ENCODE results near the gene RHBDL3. TPM values are rescaled to one million over a fixed set of nuclear protein-coding genes. Genes with fewer than 3 reads are reported as not detected.

RHBDL3 gene
- polyA plus RNA-seq (2011; rRNA removed) = 2.0 and 3.1 TPM in 2 replicates
- polyA plus RNA-seq (2012; cell fraction: cytosol; rRNA removed) = 3.5 and 4.3 TPM in 2 replicates
- polyA plus RNA-seq (2012; cell fraction: nucleus; rRNA removed) = 8.9 and 9.1 TPM in 2 replicates
- polyA plus RNA-seq (2017; fragmentation: RNase III; extraction: RNeasy Plus Mini Kit Qiagen cat#74134 plus additional on column Dnase treatment) = 4.2 to 6.6 TPM (median 5.9 TPM) in 3 replicates
- 3.1 and 5.2 TPM in 2 replicates for polyA minus RNA-seq (2011; rRNA and poly(A)+ RNA removed)

GRCh38 chr17:32265192-32265923 is at the start of gene RHBDL3:
Gene RHBDL3, plus strand, starts transcription at chr17:32265832. Its CDS starts 358 bp downstream, at chr17:32266190.
- ChIA-PET CTCF (interaction anchor here (0.7 to 6.3 kb wide), 3 partner anchors 13 to 48 kb away, joined by 3 to 49 read pairs (median 4); no protein-coding TSS in a partner anchor), POLR2A (interaction anchor here (0.5 kb wide), 1 partner anchor 12 kb away, joined by 7 read pairs; no protein-coding TSS in a partner anchor)
- H3K4me3 ChIP-seq = peak within 1 kb of the TSS; percentile 89
- peak within 1 kb of the TSS; percentile 55 to 84 for H3K27ac ChIP-seq
- H3K4me1 ChIP-seq = peaks cover 38% of the 10 kb centered on the region
- ATAC-seq (peak; percentile 42 to 47), FAIRE-seq (no peak), DNase-seq (ENCODE audit: low read depth in 1 of 2, low spot score in 1 of 2) (peak in 1 of 2 experiments; percentile 55)
- WGBS (ENCODE audit: missing lambda C conversion rate) = 32% methylated on average over 26 of the region's 68 CpGs
- no peaks in the 10 kb centered on the region for H3K9me3 ChIP-seq
- peak within 1 kb of the TSS; percentile 99 for H3K4me2 ChIP-seq
- no peak for TF ChIP-seq MYC (IDR thresholded peaks at IDR 0.05; ENCODE audit: borderline replicate concordance, low read length)
- peak in 1 of 2 experiments; percentile 36; a peak in 2 of 5 replicates for TF ChIP-seq JUN (IDR thresholded peaks at IDR 0.05)

- no peak overlapping the region for H3K27ac ChIP-seq
- ChIA-PET CTCF (interaction anchor here (0.6 to 3.9 kb wide), 13 partner anchors 9 to 1325 kb away, joined by 3 to 14 read pairs (median 4); no protein-coding TSS in a partner anchor), POLR2A (interaction anchor here (0.5 to 1.1 kb wide), 2 partner anchors 17 to 19 kb away, joined by 3 read pairs; no protein-coding TSS in a partner anchor)
- H3K4me1 ChIP-seq = peaks cover 7% of the 10 kb centered on the region
- ATAC-seq = peak; percentile 88 to 97
- DNase-seq (ENCODE audit: low read depth in 1 of 2, low spot score in 1 of 2) = peak; percentile 24 to 62
- H3K4me2 ChIP-seq = no peak overlapping the region
- no peak overlapping the region for H3K4me3 ChIP-seq
- no peak for FAIRE-seq
- no peaks in the 10 kb centered on the region for H3K9me3 ChIP-seq
- WGBS (ENCODE audit: missing lambda C conversion rate) = 16% methylated on average over 3 of the region's 3 CpGs
- TF ChIP-seq CTCF (IDR thresholded peaks at IDR 0.05) = 0 out of 3 replicates have a peak, but pooled peaks have one; percentile 8
- 0 out of 2 replicates have a peak, but pooled peaks have one; percentile 0 for TF ChIP-seq RFX5 (IDR thresholded peaks at IDR 0.05)
- no peak for TF ChIP-seq HOXA7 (CRISPR knock-in tag; IDR thresholded peaks at IDR 0.05)
Observed at GRCh38 chr17:32222621-32223020, 43.0 kb upstream of the RHBDL3 start.

- CTCF ChIA-PET = interaction anchor here (1.0 to 3.9 kb wide), 3 partner anchors 20 to 30 kb away, joined by 3 to 14 read pairs (median 6); no protein-coding TSS in a partner anchor
- TF ChIP-seq FOSL2 (IDR thresholded peaks at IDR 0.05) (no peak), FOSL2 (CRISPR knock-in tag; IDR thresholded peaks at IDR 0.05) (no peak), NFE2L2 (conservative IDR thresholded peaks at IDR 0.05; ENCODE audit: low read length) (no peak), ZC3H11A (IDR thresholded peaks at IDR 0.05) (no peak), ATOH8 (CRISPR knock-in tag; IDR thresholded peaks at IDR 0.05; ENCODE audit: low read depth) (no peak), RCOR1 (IDR thresholded peaks at IDR 0.05; ENCODE audit: low read depth, low read length) (no peak), ELK1 (IDR thresholded peaks at IDR 0.05; ENCODE audit: low read depth, low read length) (no peak), SMC3 (IDR thresholded peaks at IDR 0.05) (no peak), CBX2 (IDR thresholded peaks at IDR 0.05; ENCODE audit: borderline replicate concordance, low read depth) (no peak), ESRRA (IDR thresholded peaks at IDR 0.05; ENCODE audit: borderline replicate concordance, low read length) (no peak), CHD2 (IDR thresholded peaks at IDR 0.05; ENCODE audit: low read length, partially characterized antibody) (no peak), HES2 (IDR thresholded peaks at IDR 0.05) (no peak), KDM5A (IDR thresholded peaks at IDR 0.05) (no peak), REST (IDR thresholded peaks at IDR 0.05) (no peak), HOXB5 (CRISPR knock-in tag; IDR thresholded peaks at IDR 0.05) (no peak), ZNF302 (CRISPR knock-in tag; IDR thresholded peaks at IDR 0.05) (no peak), CEBPB (IDR thresholded peaks at IDR 0.05) (no peak), RARB (CRISPR knock-in tag; IDR thresholded peaks at IDR 0.05) (no peak), PHF8 (IDR thresholded peaks at IDR 0.05; ENCODE audit: borderline replicate concordance, low read depth) (no peak)
Observed at GRCh38 chr17:32223703-32224102, 41.9 kb upstream of the RHBDL3 start.

More at GRCh38 chr17:32223703-32224102, 41.9 kb upstream of the RHBDL3 start:
- FAIRE-seq = no peak
- Histone ChIP-seq H3K4me1 (peaks cover 7% of the 10 kb centered on the region), H3K27ac (no peak overlapping the region), H3K4me3 (no peak overlapping the region), H3K4me2 (no peak overlapping the region), H3K9me3 (no peaks in the 10 kb centered on the region)
- WGBS (ENCODE audit: missing lambda C conversion rate) = 81% methylated on average over 3 of the region's 3 CpGs
- DNase-seq (ENCODE audit: low read depth in 1 of 2, low spot score in 1 of 2) = no peak
- POLR2A ChIA-PET = no interaction called here
- no peak for ATAC-seq

Data from A549 (cell line).